ENCODE measurements around the gene RTP5. TPM values are rescaled to one million over a fixed set of nuclear protein-coding genes. Genes with fewer than 3 reads are reported as not detected.

RTP5 gene
- total and polyA plus RNA-seq, 11 donors = not detected

GRCh38 chr2:241868661-241869081 is 858 bp upstream of the RTP5 start:
- no peak for TF ChIP-seq CTCF (IDR thresholded peaks at IDR 0.05)
- H3K36me3 ChIP-seq = no peaks in the 10 kb centered on the region
- peaks cover 3 to 38% (median 17%) of the 10 kb centered on the region in 9 donors for H3K27me3 ChIP-seq
- DNase-seq = peak in 3 of 5 donors; percentile 10 to 57 (median 26)
- peak overlapping the region in 1 of 12 donors; percentile 71 for H3K27ac ChIP-seq
- H3K4me1 ChIP-seq = peaks cover 0 to 3% (median 0%) of the 10 kb centered on the region in 12 donors
- ATAC-seq = no peak
- no peaks in the 10 kb centered on the region for H3K9me3 ChIP-seq
- H3K4me3 ChIP-seq = no peak overlapping the region
- WGBS, 4 donors = 40 to 52% (median 43%) methylated on average over 15 of the region's 15 CpGs
- intact Hi-C loops (cut with DNase I) = loop anchor here in 1 of 10 donors (10.0 kb wide), 1 partner anchor 114 kb away; no protein-coding TSS in a partner anchor

DNA sequence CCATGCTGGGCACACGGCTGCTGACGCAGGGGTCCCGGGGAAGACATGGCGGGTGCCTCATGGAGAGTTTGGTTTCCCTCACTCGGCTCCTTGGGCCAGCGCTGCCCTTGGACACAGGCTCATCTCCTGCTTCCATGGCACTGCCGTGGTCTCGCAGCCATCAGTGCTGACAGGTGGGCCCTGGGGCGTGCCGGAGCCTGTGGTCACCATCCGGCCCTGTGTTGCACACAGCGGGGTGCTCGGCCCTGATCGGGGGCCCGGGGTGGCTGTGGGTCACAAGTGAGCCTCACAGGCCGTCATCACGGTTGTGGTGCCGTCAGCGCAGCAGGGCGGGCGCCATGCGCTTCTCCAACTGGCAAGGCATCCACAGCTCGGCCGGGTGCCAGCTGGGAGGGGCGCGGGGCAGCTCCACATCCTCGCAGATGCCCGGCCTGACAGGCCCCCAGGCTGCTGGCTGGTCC is 582 bp downstream of the RTP5 start:
- H3K27ac ChIP-seq = no peak overlapping the region
- WGBS, 4 donors = 87 to 97% (median 91%) methylated on average over 3 to 28 of the region's 28 CpGs
- H3K4me1 ChIP-seq = no peaks in the 10 kb centered on the region
- peak in 3 of 5 donors; percentile 17 to 60 (median 28) for DNase-seq
- no peak for ATAC-seq
- TF ChIP-seq POLR2A (IDR thresholded peaks at IDR 0.05) (no peak), CTCF (IDR thresholded peaks at IDR 0.05) (no peak)
- H3K27me3 ChIP-seq = peaks cover 3 to 28% (median 14%) of the 10 kb centered on the region in 9 donors
- H3K4me3 ChIP-seq = no peak overlapping the region
- no peaks in the 10 kb centered on the region for H3K36me3 ChIP-seq
- peaks cover 0 to 2% (median 0%) of the 10 kb centered on the region in 12 donors for H3K9me3 ChIP-seq
- intact Hi-C loops (cut with DNase I) = loop anchor here in 2 of 10 donors (10.0 kb wide), 2 partner anchors 135 to 165 kb away; partner anchors contain the start of genes D2HGDH (in 1 of the 2) and ING5 (in 1 of the 2)

GRCh38 chr2:241870611-241871537 is 1.3 kb downstream of the RTP5 start:
- H3K27ac ChIP-seq = no peak overlapping the region
- TF ChIP-seq POLR2A (IDR thresholded peaks at IDR 0.05) (no peak), CTCF (IDR thresholded peaks at IDR 0.05) (no peak)
- ATAC-seq (no peak), DNase-seq (peak in 3 of 5 donors; percentile 11 to 61 (median 18))
- peaks cover 0 to 8% (median 0%) of the 10 kb centered on the region in 12 donors for H3K9me3 ChIP-seq
- intact Hi-C loops (cut with DNase I) = loop anchor here in 2 of 10 donors (10.0 kb wide), 2 partner anchors 136 to 166 kb away; partner anchors contain the start of genes D2HGDH (in 1 of the 2) and ING5 (in 1 of the 2)
- H3K27me3 ChIP-seq = peaks cover 3 to 27% (median 14%) of the 10 kb centered on the region in 9 donors
- WGBS, 4 donors = 62 to 71% (median 65%) methylated on average over 16 to 28 of the region's 28 CpGs
- no peak overlapping the region for H3K4me3 ChIP-seq
- H3K36me3 ChIP-seq = no peaks in the 10 kb centered on the region
- no peaks in the 10 kb centered on the region for H3K4me1 ChIP-seq

Measured in heart left ventricle (tissue), 16 donors.